ENCODE results near the gene FUBP3. TPM values are rescaled to one million over a fixed set of nuclear protein-coding genes. Genes with fewer than 3 reads are reported as not detected.

The FUBP3 gene
- total RNA-seq (2022; extraction: Qiagen RNA extraction; ENCODE audit: low read depth) = 46.0 to 53.3 TPM (median 48.7 TPM) in 5 replicates

GRCh38 chr9:130578865-130579737 is at the start of gene FUBP3:
Gene FUBP3, plus strand, starts transcription at chr9:130579577. Its CDS starts 104 bp downstream, at chr9:130579681.

GRCh38 chr9:130664251-130665028 is 85.1 kb downstream of the FUBP3 start, which contains the start of gene PRDM12:
Gene PRDM12, plus strand, starts transcription at chr9:130664594. Its CDS starts 60 bp downstream, at chr9:130664654.

Other genes starting within 250 kb of the FUBP3 start
- 16.8 to 19.4 TPM (median 17.6 TPM) in 5 replicates for gene ASS1, start 134.6 kb upstream of the FUBP3 start, total RNA-seq (2022; extraction: Qiagen RNA extraction; ENCODE audit: low read depth)
- gene PRDM12, start 85.0 kb downstream of the FUBP3 start, total RNA-seq (2022; extraction: Qiagen RNA extraction; ENCODE audit: low read depth) = 0.17 to 0.44 TPM (median 0.35 TPM) in 5 replicates
- gene EXOSC2, start 114.2 kb downstream of the FUBP3 start, total RNA-seq (2022; extraction: Qiagen RNA extraction; ENCODE audit: low read depth) = 49.2 to 63.8 TPM (median 51.6 TPM) in 5 replicates

Data from A549 treated with GW870086 at 1 μM for 4 hours (cell line).